Head of caudate nucleus (tissue), 42 donors: ENCODE measurements around the gene RBM44.
A peak's percentile ranks its signal among the peaks of the same experiment; 100 is the strongest.

Experiments
- DNase-seq, 42 donors: peaks; one replicate each; pipeline versions ENCODE4 v3.0.0 to v3.0.0-alpha.2; 2020 to 2021; ENCODE audit warnings: mixed read lengths in 7 of 42
- intact Hi-C: fragments of 100-400 bp; cut with DNase I; formaldehyde crosslinking; loops from one replicate; pipeline ENCODE4 v1.15.0; 2022

The RBM44 gene

DNA sequence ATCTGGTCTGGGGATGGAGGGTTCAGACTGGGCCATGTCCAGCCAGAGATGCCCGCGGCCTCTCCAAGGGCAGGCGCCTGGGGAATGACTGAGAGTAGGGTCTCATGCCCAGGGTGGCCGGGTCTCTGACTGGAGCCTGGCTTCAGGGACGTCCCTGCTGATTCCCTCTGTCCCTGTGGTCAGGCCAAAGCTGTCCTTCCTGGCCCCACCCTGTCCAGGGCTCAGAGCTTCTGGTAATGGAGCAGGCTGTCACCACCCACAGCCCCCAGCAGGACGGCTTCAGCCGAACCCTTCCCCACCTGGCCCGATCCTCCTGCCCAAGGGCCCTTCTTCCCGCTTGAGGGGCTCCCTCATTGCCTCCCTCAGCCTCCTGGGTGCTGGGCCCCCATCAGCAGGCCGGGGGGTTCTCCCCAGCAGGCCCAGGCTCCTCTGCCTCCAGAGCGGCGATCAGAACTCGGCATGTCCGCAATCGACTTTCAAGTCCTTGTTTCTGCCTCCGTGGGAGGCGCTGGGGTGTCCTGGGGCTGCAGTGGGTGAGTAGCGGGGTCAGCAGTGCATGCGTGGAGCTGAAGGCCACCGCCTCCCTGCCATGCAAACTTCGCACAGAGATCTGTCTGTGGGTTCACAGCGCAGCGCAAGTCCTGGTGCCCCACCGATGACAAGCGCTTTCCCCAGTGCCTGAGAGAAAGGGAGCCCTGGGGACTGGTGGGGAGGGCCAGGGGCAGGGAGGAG is 79.2 kb downstream of the RBM44 start:
- DNase-seq = peak in 9 of 42 donors; percentile 1 to 42 (median 16)
- intact Hi-C loops = no loop called here

DNA sequence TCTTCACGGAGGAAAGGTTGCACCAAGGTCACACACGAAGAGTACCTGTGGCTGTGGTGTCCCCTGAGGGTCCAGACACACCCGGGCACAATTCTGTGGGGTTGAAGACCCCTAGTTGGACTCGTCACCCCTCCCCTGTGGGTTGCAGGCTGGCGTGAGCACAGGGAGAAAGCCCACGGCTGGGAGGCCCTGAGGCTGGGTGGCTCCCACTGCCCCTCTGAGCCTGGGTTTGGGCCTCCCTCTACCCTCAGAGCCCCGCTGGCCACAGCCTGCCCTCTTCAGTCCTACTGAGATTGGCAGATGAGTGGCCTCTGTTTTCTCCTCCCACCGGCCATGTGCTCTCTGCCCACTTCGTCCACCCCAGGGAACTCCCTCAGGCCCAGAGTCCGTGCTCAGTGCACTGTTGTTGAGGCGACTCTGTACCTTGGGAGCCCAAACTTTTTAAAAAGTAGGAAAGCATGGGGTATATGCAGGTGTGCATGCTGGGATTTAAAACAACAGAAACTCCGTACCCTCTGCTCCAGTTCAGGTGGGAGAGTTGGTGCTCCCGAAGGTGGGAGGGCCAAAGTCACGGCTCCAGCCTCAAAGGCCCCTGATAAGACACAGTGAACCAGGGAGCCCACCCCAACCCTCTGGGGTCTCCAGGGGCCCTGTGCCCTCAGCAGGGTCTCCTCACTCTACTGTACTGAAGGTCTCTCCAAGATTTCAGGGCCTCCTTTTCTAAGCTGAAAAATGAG is 79.9 kb downstream of the RBM44 start:
- intact Hi-C loops = no loop called here
- DNase-seq = peak in 6 of 42 donors; percentile 2 to 43 (median 19)

GRCh38 chr2:237879058-237879430 is 80.5 kb downstream of the RBM44 start:
- intact Hi-C loops = no loop called here
- peak in 31 of 42 donors; percentile 24 to 89 (median 61) for DNase-seq

GRCh38 chr2:237879991-237880560 is 81.5 kb downstream of the RBM44 start:
- intact Hi-C loops = no loop called here
- peak in 1 of 42 donors; percentile 14 for DNase-seq

DNA sequence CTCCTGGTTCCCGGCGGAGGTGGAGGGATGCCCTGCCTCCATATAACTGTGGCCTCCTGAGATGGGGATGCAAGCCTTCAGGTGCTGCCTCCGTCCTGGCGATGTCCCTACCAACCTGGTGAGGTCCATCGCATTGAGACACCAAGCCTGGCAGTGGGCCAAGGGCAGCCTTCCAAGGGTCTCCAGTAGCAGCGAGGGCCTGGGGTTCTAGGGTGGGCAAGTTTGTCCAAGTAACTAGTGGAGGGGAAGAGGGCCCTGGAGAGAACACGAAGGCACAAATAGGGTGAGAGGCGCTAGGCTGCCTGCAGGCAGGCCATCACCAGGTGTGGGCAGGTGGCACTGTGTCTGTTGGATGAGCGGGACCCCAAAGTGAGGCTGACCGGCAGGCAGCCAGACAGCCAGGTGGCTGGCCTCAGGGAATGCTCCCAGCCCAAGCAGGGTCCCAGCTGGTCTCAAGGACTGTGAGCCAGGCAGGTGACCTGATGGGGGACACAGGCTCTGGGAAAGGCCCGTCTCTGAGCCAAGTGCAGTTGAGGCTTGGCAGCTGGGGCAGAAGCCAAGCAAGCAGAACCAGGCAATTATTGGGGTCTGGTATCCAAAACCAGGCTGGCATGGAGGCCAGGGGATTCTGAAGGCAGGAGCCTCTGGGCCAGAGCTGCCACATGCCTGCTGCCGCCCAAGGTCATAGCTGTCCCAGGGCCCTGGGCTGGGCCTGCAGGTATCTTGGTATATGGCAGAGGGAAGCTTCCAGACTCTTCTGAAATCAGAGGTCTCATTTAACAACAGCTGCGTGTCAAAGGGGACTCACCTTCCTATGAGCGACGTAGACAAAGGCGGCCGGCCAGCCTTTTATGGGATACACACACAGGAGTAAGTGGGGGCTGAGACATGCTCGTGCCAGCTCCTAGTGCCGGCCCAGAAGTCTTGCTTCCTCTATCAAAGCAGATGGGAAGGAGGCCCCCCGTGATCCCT is 84.2 kb downstream of the RBM44 start:
- DNase-seq = peak in 1 of 42 donors; percentile 30
- intact Hi-C loops = no loop called here

DNA sequence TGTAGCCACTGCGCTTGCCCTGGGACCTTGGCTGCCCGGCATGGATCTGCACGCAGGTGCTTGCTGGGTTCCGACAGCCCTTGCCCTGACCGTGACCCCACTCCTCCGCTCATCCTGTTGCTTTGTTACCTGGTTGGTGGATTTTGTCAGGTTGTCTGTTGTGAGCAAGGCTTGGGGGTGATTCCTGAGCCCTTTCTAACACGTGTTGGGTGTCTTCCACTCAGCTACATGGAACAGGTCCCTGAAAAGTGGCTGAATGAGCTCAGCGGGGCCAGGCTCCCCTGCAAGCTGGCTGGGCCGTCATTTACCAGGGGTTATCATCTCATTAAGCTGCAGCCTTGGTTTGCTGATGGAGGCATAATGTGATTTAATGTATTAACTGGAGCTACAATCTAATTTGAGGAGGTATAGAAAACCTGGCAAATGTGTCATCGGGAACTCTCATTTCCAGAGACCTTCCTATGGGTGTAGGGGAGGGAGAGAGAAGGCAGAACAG is 85.4 kb downstream of the RBM44 start:
- DNase-seq = peak in 14 of 42 donors; percentile 36 to 65 (median 48)
- intact Hi-C loops = no loop called here

DNA sequence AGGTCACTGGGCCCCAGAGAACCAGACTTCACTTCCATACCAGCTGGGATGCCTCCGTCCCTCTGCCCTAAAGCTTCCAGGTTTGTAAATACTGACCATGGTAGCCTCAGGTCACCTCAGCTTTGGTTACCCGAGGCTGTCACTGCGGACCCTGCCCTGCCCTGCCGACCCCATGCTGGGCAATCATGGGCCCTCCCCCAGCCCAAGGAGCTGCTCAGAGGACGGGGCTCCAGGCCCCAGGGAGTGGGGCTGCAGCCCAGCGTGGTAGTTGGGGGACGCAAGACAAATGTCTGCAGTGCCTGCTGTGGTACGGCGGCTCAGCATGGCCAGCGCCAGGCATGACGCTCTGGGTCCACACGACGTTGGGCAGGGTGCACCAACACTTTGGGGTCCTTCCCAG is 86.1 kb downstream of the RBM44 start:
- intact Hi-C loops = no loop called here
- DNase-seq = peak in 1 of 42 donors; percentile 30

GRCh38 chr2:237885111-237885930 is 86.7 kb downstream of the RBM44 start:
- intact Hi-C loops = no loop called here
- peak in 1 of 42 donors; percentile 30 for DNase-seq

DNA sequence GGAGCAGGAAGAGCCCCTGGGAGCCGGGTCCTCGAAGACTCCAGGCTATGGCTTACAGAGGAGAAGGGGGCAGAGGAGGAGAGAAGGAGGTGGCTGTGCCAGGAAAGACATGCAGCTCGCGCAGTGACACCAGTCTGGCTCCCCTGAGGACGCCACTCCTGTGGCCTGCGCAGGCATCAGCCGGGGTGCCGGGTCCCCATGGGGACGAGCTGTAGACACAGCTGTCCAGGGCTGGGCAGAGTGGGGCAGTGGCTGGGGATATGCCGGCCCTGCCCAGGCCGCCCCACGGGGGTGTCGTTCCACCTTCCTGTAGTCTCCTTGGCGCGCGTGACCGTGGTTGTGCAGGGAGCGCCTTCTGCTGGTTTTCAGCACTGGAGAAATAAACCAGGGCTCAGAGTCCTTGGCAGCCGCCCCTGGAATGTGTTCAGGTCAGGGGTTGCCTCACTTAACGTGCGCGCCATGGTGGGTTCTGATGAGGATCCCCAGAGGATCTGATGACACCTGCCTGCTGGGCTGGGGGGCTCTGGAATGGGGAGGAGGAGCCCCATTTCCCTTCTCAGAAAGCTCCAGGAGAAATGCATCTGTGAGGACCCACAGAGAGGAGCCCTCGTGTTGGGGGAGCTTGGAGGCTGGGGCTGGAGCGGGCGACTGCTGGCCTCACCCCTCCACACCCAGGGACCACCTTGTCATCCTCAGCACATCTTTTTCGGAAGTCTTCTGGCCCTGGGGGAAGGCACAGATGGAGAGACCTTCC is 87.5 kb downstream of the RBM44 start:
- intact Hi-C loops = no loop called here
- peak in 11 of 42 donors; percentile 26 to 60 (median 37) for DNase-seq

DNA sequence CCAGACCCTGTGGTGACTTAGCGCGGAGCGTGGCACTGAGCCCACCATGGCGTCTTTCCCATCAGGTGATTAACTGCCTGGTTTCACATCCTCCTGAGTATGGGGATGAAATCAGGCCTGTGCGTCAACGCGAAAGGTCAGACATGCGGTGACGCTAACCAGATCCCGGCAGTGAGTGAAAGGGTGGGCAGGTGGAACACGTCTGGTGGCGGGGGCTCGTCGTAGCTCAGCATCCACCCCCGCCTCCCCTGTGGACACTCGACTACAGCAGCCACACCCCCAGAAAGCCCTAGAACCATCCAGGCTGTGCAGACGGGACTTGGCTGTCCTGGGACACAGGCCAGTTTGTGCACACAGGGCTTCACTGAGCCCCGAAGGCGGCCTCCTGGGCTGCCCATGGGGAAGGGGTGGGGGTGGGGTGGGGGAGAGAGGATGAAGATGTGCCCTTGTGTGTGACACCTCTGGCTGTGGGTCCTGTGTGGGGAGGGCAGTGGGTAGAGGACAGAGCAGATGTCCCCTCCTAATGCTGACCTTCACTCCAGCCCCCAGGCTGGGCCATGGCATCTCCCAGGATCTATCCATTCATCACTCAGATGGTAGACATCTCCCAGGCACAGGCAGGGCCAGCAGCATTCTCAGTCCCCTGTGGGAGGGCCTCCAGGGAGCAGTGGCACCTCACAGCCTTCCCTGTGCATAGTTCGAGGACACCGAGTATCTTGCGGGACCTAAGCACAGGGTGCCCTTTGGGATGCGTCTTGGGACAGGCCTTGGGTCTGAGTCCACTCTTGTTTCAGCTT is 88.3 kb downstream of the RBM44 start:
- intact Hi-C loops = no loop called here
- peak in 2 of 42 donors; percentile 32 to 33 for DNase-seq

DNA sequence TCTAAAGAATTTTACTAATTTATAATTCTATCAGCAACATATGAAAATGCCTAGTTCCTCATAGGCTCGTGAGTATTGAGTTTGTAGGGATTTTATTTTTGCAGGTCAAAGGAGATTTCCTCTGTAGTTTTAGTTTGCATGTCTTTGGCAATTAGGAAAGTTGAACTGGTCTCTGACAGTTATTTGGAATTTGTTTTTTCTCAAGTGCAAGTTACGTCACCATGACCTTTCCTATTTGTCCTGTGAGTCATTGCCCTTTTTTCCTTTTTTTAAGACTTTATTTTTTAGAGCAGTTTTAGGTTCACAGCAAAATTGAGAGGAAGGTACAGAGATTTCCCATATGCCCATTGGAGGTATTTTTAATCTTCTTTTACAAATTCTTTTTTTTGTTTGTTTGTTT is 89.8 kb downstream of the RBM44 start:
- DNase-seq = no peak
- intact Hi-C loops = no loop called here

- intact Hi-C loops = no loop called here
- DNase-seq = no peak
Observed at GRCh38 chr2:237889016-237889415, 90.4 kb downstream of the RBM44 start.

DNA sequence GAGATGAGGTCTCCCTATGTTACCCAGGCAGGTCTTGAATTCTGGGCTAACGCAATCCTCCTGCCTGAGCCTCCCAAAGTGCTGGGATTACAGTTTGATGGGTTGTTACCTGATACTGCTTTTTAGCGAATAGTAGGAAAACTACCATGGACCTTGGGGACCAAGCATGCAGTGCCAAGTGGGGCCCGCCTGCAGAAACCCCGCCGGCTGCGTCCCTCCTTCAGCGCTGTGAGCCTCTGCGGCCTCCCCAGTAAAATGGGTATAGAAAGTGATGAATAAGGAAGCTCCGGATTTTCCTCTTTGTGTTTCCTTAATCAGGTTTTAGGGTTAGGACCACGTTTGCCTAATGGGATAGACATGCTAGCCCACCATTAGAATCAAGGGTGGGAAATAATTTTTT is 91.2 kb downstream of the RBM44 start:
- peak in 1 of 42 donors; percentile 19 for DNase-seq
- intact Hi-C loops = no loop called here
